ENCODE results near the gene CPTP.

CPTP gene

DNA sequence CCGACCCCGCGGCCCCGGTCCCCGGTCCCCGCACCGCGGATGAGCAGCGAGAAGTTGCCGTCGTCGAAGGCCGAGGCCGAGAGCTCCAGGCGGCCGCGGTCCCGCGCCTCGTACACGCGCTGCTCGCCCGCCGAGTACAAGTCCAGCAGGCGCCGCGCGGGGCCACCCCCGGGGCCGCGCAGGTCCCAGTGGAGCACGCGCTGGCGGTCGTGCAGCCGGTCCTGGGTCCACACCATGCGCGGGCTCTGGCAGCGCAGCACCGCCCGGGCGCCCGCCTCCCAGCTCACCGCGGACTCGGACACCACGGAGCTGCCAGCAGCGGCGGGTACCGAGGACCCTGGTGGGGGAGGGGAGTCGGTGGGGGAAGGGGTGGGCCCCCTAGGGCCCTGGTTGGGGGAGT, 30.8 kb downstream of the CPTP start:
- ATAC-seq (ENCODE audit: insufficient read depth, low read depth) (no peak), DNase-seq (no peak)
- Histone ChIP-seq H3K36me3 (ENCODE audit: insufficient read depth, low read length) (no peaks in the 10 kb centered on the region), H3K9me3 (ENCODE audit: insufficient read depth, low read length, severe bottlenecking) (no peaks in the 10 kb centered on the region), H3K9ac (ENCODE audit: low read depth, low read length) (no peak overlapping the region), H4K20me1 (ENCODE audit: insufficient read depth, low read length) (peaks cover 22% of the 10 kb centered on the region), H3K4me2 (ENCODE audit: insufficient read depth, low read length) (no peak overlapping the region), H3K4me1 (ENCODE audit: insufficient read depth, low read length) (peaks cover 5% of the 10 kb centered on the region), H3K27ac (ENCODE audit: low read length) (no peak overlapping the region), H3K79me2 (ENCODE audit: insufficient read depth, low read length) (no peaks in the 10 kb centered on the region), H2AFZ (ENCODE audit: low read depth, low read length) (no peak overlapping the region), H3K4me3 (ENCODE audit: low read depth in 1 of 2, low read length in 2 of 2) (no peak overlapping the region), H3K27me3 (ENCODE audit: insufficient read depth, low read length, poor library complexity) (no peaks in the 10 kb centered on the region)
- TF ChIP-seq, protein P1, sequence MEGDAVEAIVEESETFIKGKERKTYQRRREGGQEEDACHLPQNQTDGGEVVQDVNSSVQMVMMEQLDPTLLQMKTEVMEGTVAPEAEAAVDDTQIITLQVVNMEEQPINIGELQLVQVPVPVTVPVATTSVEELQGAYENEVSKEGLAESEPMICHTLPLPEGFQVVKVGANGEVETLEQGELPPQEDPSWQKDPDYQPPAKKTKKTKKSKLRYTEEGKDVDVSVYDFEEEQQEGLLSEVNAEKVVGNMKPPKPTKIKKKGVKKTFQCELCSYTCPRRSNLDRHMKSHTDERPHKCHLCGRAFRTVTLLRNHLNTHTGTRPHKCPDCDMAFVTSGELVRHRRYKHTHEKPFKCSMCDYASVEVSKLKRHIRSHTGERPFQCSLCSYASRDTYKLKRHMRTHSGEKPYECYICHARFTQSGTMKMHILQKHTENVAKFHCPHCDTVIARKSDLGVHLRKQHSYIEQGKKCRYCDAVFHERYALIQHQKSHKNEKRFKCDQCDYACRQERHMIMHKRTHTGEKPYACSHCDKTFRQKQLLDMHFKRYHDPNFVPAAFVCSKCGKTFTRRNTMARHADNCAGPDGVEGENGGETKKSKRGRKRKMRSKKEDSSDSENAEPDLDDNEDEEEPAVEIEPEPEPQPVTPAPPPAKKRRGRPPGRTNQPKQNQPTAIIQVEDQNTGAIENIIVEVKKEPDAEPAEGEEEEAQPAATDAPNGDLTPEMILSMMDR (IDR thresholded peaks at IDR 0.05; ENCODE audit: borderline replicate concordance, extremely low read depth, low read length, poor library complexity, severe bottlenecking) = no peak
- TF ChIP-seq EZH2 (IDR thresholded peaks at IDR 0.05; ENCODE audit: borderline replicate concordance, low read depth, low read length, severe bottlenecking) = no peak

DNA sequence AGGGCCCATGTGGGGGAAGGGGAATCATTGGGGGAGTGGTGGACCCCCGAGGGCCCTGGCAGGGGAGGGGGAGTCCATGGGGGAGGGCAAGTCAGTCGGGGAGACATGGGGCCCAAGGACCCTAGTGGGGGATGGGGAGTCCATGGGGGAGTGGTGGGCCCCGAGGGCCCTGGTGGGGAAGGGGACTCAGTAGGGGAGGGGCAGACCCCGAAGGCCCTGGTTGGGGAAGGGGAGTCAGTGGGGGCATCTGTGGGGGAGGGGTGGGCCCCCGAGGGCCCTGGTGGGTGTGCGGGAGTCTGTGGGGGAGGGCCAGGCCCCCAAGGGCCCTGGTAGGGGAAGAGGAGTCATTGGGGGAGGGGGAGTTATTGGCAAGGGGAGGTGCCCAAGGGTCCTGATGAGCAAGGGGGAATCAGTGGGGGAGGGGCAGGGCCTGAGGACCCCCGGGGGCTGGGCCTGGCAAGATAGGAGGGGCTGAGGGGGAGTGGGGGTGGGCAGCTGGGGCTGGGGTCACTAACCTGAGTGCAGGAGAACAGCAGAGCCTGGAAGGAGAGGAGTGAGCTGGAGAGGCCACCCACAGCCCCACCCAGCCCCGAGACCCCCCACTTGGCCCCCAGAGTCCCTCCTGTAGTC, 31.7 kb downstream of the CPTP start:
- no peaks in the 10 kb centered on the region for H3K27me3 ChIP-seq (ENCODE audit: insufficient read depth, low read length, poor library complexity)

DNA sequence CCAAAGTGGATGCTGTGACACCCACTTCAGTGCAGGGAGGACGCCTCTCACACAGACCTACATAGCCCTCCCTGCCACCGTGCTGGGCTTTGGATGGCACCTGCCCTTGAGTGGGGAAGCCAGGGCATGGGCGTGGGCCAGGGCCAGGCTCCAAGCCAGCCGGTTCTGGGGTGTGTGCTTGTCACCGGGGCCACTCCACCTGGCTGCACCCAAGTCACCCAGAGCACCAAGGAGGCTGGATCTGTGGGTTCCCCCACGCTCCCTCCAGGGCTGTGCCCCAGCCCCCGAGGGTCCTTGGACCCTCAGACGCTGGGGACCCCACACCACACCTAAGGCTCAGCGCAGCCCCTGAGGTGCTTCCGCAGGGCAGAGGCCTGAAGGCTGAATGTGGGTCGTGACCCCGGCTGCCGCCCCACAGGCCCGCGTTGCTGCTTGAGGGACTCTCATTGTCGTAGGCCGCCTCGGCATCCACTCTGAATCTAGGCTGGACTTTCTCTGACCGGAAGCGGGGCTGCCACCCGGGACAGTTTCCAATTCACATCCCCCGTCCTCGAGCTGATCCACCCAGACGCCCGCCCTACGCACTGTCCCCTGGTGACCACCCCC, 32.3 kb downstream of the CPTP start:
- H3K4me3 ChIP-seq (ENCODE audit: low read depth in 1 of 2, low read length in 2 of 2) = no peak overlapping the region
- DNase-seq = no peak
- no peak overlapping the region for H3K9ac ChIP-seq (ENCODE audit: low read depth, low read length)
- no peak overlapping the region for H3K4me2 ChIP-seq (ENCODE audit: insufficient read depth, low read length)
- H4K20me1 ChIP-seq (ENCODE audit: insufficient read depth, low read length) = peaks cover 17% of the 10 kb centered on the region
- ATAC-seq (ENCODE audit: insufficient read depth, low read depth) = 0 out of 3 replicates have a peak, but pooled peaks have one; percentile 8
- H3K79me2 ChIP-seq (ENCODE audit: insufficient read depth, low read length) = no peaks in the 10 kb centered on the region
- no peaks in the 10 kb centered on the region for H3K4me1 ChIP-seq (ENCODE audit: insufficient read depth, low read length)
- no peaks in the 10 kb centered on the region for H3K36me3 ChIP-seq (ENCODE audit: insufficient read depth, low read length)
- no peaks in the 10 kb centered on the region for H3K27me3 ChIP-seq (ENCODE audit: insufficient read depth, low read length, poor library complexity)
- TF ChIP-seq, protein P1 (IDR thresholded peaks at IDR 0.05; ENCODE audit: borderline replicate concordance, extremely low read depth, low read length, poor library complexity, severe bottlenecking) = no peak
- TF ChIP-seq EZH2 (IDR thresholded peaks at IDR 0.05; ENCODE audit: borderline replicate concordance, low read depth, low read length, severe bottlenecking) = no peak
- no peak overlapping the region for H2AFZ ChIP-seq (ENCODE audit: low read depth, low read length)
- no peak overlapping the region for H3K27ac ChIP-seq (ENCODE audit: low read length)
- H3K9me3 ChIP-seq (ENCODE audit: insufficient read depth, low read length, severe bottlenecking) = no peaks in the 10 kb centered on the region

More for the DNA sequence above, 31.7 kb downstream of the CPTP start:
- Histone ChIP-seq H2AFZ (ENCODE audit: low read depth, low read length) (no peak overlapping the region), H4K20me1 (ENCODE audit: insufficient read depth, low read length) (peaks cover 22% of the 10 kb centered on the region), H3K4me1 (ENCODE audit: insufficient read depth, low read length) (peaks cover 5% of the 10 kb centered on the region), H3K9me3 (ENCODE audit: insufficient read depth, low read length, severe bottlenecking) (no peaks in the 10 kb centered on the region), H3K4me3 (ENCODE audit: low read depth in 1 of 2, low read length in 2 of 2) (no peak overlapping the region), H3K36me3 (ENCODE audit: insufficient read depth, low read length) (no peaks in the 10 kb centered on the region), H3K4me2 (ENCODE audit: insufficient read depth, low read length) (no peak overlapping the region), H3K79me2 (ENCODE audit: insufficient read depth, low read length) (no peaks in the 10 kb centered on the region), H3K9ac (ENCODE audit: low read depth, low read length) (no peak overlapping the region), H3K27ac (ENCODE audit: low read length) (no peak overlapping the region)
- no peak for DNase-seq
- TF ChIP-seq, protein P1 (IDR thresholded peaks at IDR 0.05; ENCODE audit: borderline replicate concordance, extremely low read depth, low read length, poor library complexity, severe bottlenecking) = no peak
- TF ChIP-seq EZH2 (IDR thresholded peaks at IDR 0.05; ENCODE audit: borderline replicate concordance, low read depth, low read length, severe bottlenecking) = no peak
- no peak for ATAC-seq (ENCODE audit: insufficient read depth, low read depth)

All from DND-41 (cell line).